Panc1 (cell line): ENCODE results near the gene APPL1. TPM values are rescaled to one million over a fixed set of nuclear protein-coding genes. Genes with fewer than 3 reads are reported as not detected.

Source experiments
- ATAC-seq: fragments of 200-7000 bp; cut with Tn5 transposase; 2 replicates; pipeline ENCODE4 v1.9.1; 2020; ENCODE audit warnings: mild to moderate bottlenecking, moderate library complexity
- BruUV-seq: library from RNA; stranded (reverse); fragments of 400-500 nt; replicated peaks from 2 replicates; lab custom pipeline; 2021; lab: Mats Ljungman, UMichigan
- CTCF ChIA-PET: fragments of 300-600 bp; sonication (Branson Sonifier 250); formaldehyde crosslinking; loops from one replicate; lab custom pipeline; 2022; ENCODE audit warnings: antibody characterized with exemption; lab: Charles Lee
- POLR2A ChIA-PET: fragments of 300-600 bp; sonication (Branson Sonifier 250); formaldehyde crosslinking; loops from one replicate; lab custom pipeline; 2022; ENCODE audit warnings: antibody characterized with exemption; lab: Charles Lee
- DNase-seq: peaks from one replicate; pipeline ENCODE4 v3.0.0-alpha.2; 2010; ENCODE audit warnings: low read depth, low spot score
- H3K27ac ChIP-seq: 2 replicates; pipeline ENCODE4 v1.5.1; 2011; ENCODE audit warnings: mild to moderate bottlenecking, low read length, inconsistent platforms
- H3K27me3 ChIP-seq: fragments of 200-500 bp; sonication (Bioruptor generic); 2 replicates; pipeline ENCODE4 v1.6.0; 2014; ENCODE audit warnings: low read length, inconsistent platforms; ENCODE audit not compliant: control insufficient read depth, insufficient read depth
- H3K36me3 ChIP-seq: fragments of 200-500 bp; sonication (Bioruptor generic); 2 replicates; pipeline ENCODE4 v1.5.1; 2014; ENCODE audit warnings: inconsistent platforms, mild to moderate bottlenecking, low read length, moderate library complexity; ENCODE audit not compliant: control insufficient read depth, insufficient read depth
- H3K4me1 ChIP-seq: 2 replicates; pipeline ENCODE4 v1.5.1; 2011; ENCODE audit warnings: inconsistent platforms, mild to moderate bottlenecking, low read length, moderate library complexity; ENCODE audit not compliant: control insufficient read depth, insufficient read depth
- H3K4me3 ChIP-seq, 2 experiments: 2 replicates each; pipeline ENCODE4 v1.5.1; 2011 to 2012; ENCODE audit warnings: low read depth in 2 of 2, low read length in 2 of 2, mild to moderate bottlenecking in 2 of 2, inconsistent platforms in 1 of 2, moderate library complexity in 1 of 2
- H3K9me3 ChIP-seq: fragments of 200-500 bp; sonication (Bioruptor generic); 2 replicates; pipeline ENCODE4 v1.5.1; 2014; ENCODE audit warnings: low read depth, mild to moderate bottlenecking, inconsistent platforms, low read length, moderate library complexity; ENCODE audit not compliant: control insufficient read depth, insufficient read depth
- POLR2AphosphoS5 ChIP-seq: IDR thresholded peaks from 2 replicates; pipeline ENCODE4 v1.6.1; 2012; ENCODE audit warnings: mild to moderate bottlenecking, low read depth, low read length, moderate library complexity
- SIN3A ChIP-seq: IDR thresholded peaks from 2 replicates; pipeline ENCODE4 v1.6.1; 2012; ENCODE audit warnings: low read depth, mild to moderate bottlenecking, low read length, moderate library complexity, borderline replicate concordance; ENCODE audit not compliant: insufficient read depth
- TCF7L2 ChIP-seq: IDR thresholded peaks from 2 replicates; pipeline ENCODE4 v1.6.1; 2011; ENCODE audit warnings: mild to moderate bottlenecking, low read depth, low read length, inconsistent platforms
- in situ Hi-C: cut with HindIII; loops from 2 replicates; pipeline ENCODE4 v1.10.0; 2016; ENCODE audit warnings: low sequenced_read_pairs, low pct_unique_long_range_greater_than_20kb
- intact Hi-C: fragments of 100-400 bp; cut with micrococcal nuclease; formaldehyde crosslinking; loops from one replicate; pipeline ENCODE4 v1.10.0; 2022; ENCODE audit not compliant: unreplicated experiment
- total RNA-seq: library from RNA; stranded (reverse); gene quantifications from one replicate; pipeline ENCODE4 v1.2.1, GENCODE V29; 2021; ENCODE audit not compliant: unreplicated experiment
- TF ChIP-seq, protein P1 (sequence below): fragments of 450-650 bp; IDR thresholded peaks from 2 replicates; pipeline ENCODE4 v1.5.1; 2017; ENCODE audit warnings: mild to moderate bottlenecking
- TF ChIP-seq, protein P2 (sequence below), 2 experiments: IDR thresholded peaks; 2 replicates each; pipeline ENCODE4 v1.6.1; 2011 to 2012; ENCODE audit warnings: low read depth in 2 of 2, control low read depth in 1 of 2, low read length in 1 of 2, mild to moderate bottlenecking in 1 of 2, moderate library complexity in 1 of 2; ENCODE audit not compliant: insufficient read depth in 1 of 2

The APPL1 gene
- total RNA-seq, 1 experiment from 2014 or later, result 36.3 TPM

DNA sequence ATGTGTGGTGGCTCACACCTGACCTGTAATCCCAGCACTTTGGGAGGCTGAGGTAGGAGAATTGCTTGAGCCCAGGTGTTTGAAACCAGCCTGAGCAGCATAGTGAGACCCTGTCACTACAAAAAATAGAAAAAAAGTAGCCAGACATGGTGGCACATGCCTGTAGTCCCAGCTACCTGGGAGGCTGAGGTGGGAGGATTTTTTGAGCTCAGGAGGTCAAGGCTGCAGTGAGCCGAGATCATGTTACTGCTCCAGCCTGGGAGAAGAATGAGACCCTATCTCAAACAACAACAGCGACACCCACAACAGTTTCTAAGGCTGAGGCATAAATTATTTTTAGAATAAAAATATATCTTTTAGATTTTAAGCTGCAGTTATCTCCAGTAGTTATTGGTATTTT lies 6.3 kb downstream of the APPL1 start:
- H3K36me3 ChIP-seq, result peaks cover 2% of the 10 kb centered on the region; the same call in 1 of the 2 replicates
- in situ Hi-C loops (no loop called here), intact Hi-C loops (no loop called here)
- H3K9me3 ChIP-seq, result no peaks in the 10 kb centered on the region
- peaks cover 10% of the 10 kb centered on the region; the same call in 1 of the 2 replicates for H3K4me1 ChIP-seq
- no TSS peak for BruUV-seq
- no peaks in the 10 kb centered on the region for H3K27me3 ChIP-seq
- ATAC-seq (no peak), DNase-seq (no peak)
- POLR2A ChIA-PET, result interaction anchor here (0.6 to 0.7 kb wide), 3 partner anchors 135 to 498 kb away, joined by 3 read pairs; no protein-coding TSS in a partner anchor
- TF ChIP-seq POLR2AphosphoS5 (no peak), SIN3A (no peak), TCF7L2 (no peak)
- TF ChIP-seq, protein P1, sequence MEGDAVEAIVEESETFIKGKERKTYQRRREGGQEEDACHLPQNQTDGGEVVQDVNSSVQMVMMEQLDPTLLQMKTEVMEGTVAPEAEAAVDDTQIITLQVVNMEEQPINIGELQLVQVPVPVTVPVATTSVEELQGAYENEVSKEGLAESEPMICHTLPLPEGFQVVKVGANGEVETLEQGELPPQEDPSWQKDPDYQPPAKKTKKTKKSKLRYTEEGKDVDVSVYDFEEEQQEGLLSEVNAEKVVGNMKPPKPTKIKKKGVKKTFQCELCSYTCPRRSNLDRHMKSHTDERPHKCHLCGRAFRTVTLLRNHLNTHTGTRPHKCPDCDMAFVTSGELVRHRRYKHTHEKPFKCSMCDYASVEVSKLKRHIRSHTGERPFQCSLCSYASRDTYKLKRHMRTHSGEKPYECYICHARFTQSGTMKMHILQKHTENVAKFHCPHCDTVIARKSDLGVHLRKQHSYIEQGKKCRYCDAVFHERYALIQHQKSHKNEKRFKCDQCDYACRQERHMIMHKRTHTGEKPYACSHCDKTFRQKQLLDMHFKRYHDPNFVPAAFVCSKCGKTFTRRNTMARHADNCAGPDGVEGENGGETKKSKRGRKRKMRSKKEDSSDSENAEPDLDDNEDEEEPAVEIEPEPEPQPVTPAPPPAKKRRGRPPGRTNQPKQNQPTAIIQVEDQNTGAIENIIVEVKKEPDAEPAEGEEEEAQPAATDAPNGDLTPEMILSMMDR, result no peak
- TF ChIP-seq, protein P2, sequence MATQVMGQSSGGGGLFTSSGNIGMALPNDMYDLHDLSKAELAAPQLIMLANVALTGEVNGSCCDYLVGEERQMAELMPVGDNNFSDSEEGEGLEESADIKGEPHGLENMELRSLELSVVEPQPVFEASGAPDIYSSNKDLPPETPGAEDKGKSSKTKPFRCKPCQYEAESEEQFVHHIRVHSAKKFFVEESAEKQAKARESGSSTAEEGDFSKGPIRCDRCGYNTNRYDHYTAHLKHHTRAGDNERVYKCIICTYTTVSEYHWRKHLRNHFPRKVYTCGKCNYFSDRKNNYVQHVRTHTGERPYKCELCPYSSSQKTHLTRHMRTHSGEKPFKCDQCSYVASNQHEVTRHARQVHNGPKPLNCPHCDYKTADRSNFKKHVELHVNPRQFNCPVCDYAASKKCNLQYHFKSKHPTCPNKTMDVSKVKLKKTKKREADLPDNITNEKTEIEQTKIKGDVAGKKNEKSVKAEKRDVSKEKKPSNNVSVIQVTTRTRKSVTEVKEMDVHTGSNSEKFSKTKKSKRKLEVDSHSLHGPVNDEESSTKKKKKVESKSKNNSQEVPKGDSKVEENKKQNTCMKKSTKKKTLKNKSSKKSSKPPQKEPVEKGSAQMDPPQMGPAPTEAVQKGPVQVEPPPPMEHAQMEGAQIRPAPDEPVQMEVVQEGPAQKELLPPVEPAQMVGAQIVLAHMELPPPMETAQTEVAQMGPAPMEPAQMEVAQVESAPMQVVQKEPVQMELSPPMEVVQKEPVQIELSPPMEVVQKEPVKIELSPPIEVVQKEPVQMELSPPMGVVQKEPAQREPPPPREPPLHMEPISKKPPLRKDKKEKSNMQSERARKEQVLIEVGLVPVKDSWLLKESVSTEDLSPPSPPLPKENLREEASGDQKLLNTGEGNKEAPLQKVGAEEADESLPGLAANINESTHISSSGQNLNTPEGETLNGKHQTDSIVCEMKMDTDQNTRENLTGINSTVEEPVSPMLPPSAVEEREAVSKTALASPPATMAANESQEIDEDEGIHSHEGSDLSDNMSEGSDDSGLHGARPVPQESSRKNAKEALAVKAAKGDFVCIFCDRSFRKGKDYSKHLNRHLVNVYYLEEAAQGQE (IDR thresholded peaks at IDR 0.05; ENCODE audit: insufficient read depth in 1 of 2, low read depth in 2 of 2, low read length in 1 of 2), result no peak
- no peak overlapping the region for H3K4me3 ChIP-seq
- CTCF ChIA-PET, result interaction anchor here (1.1 kb wide), 1 partner anchor 63 kb away, joined by 7 read pairs; no protein-coding TSS in a partner anchor
- no peak overlapping the region for H3K27ac ChIP-seq

DNA sequence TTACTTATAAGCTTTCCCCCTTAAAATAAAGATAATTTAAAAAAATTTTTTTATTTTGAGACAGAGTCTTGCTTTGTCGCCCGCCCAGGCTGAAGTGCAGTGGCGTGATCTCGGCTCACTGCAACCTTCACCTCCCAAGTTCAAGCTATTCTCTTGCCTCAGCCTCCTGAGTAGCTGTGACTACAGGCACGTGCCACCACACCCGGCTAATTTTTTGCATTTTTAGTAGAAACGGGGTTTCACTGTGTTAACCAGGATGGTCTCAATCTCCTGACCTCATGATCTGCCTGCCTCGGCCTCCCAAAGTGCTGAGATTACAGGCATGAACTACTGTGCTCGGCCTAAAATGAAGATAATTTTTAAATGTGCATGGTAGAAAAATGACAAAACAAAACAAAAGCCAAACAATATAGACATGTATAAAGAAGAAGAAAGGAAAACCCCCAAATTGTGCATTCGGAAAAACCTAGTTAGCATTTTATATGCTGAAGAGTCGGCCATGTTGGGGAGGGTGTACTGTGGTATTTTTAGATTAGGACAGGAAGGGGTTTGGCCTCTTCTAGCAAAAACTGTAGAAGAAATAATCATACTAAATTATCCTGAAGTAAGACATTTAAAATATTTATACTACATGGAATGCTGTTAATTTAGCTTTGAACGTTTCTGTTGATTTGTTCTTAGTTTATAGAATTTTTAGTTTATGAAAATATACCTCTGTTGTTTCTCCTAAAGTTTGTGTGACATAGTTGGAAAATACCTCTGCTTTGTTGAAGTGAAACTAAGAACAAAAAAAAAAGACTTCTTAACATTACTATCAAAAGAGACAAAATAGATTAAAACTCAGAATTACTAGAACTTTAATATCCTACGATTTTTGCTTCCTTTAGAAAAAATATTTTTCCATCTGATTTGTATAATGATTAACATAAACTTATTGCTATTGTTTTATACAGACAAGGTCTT lies 7.4 kb downstream of the APPL1 start:
- ChIA-PET CTCF (interaction anchor here (0.6 kb wide), 1 partner anchor 250 kb away, joined by 5 read pairs; no protein-coding TSS in a partner anchor), POLR2A (interaction anchor here (0.6 kb wide), 1 partner anchor 136 kb away, joined by 3 read pairs; no protein-coding TSS in a partner anchor)
- Histone ChIP-seq H3K4me1 (peaks cover 5% of the 10 kb centered on the region; the same call in 1 of the 2 replicates), H3K4me3 (no peak overlapping the region), H3K36me3 (peaks cover 4% of the 10 kb centered on the region; the same call in 1 of the 2 replicates), H3K27ac (no peak overlapping the region), H3K27me3 (no peaks in the 10 kb centered on the region), H3K9me3 (no peaks in the 10 kb centered on the region)
- no peak for ATAC-seq
- intact Hi-C loops, result no loop called here
- in situ Hi-C loops, result no loop called here
- TF ChIP-seq POLR2AphosphoS5 (no peak), SIN3A (no peak), TCF7L2 (no peak)
- TF ChIP-seq, protein P1, result no peak
- TF ChIP-seq, protein P2 (IDR thresholded peaks at IDR 0.05; ENCODE audit: insufficient read depth in 1 of 2, low read depth in 2 of 2, low read length in 1 of 2), result no peak
- BruUV-seq, result no TSS peak
- no peak for DNase-seq
